Activated CD4-positive, CD25-positive, alpha-beta regulatory T cell treated with anti-CD3 and anti-CD28 coated beads, Interleukin-2, amount 50 U/mL, for 72 hours (primary cell): ENCODE data around the gene C1QTNF12.

Source experiments
- DNase-seq: peaks from one replicate; pipeline ENCODE4 v3.0.0; 2021

Gene C1QTNF12

DNA sequence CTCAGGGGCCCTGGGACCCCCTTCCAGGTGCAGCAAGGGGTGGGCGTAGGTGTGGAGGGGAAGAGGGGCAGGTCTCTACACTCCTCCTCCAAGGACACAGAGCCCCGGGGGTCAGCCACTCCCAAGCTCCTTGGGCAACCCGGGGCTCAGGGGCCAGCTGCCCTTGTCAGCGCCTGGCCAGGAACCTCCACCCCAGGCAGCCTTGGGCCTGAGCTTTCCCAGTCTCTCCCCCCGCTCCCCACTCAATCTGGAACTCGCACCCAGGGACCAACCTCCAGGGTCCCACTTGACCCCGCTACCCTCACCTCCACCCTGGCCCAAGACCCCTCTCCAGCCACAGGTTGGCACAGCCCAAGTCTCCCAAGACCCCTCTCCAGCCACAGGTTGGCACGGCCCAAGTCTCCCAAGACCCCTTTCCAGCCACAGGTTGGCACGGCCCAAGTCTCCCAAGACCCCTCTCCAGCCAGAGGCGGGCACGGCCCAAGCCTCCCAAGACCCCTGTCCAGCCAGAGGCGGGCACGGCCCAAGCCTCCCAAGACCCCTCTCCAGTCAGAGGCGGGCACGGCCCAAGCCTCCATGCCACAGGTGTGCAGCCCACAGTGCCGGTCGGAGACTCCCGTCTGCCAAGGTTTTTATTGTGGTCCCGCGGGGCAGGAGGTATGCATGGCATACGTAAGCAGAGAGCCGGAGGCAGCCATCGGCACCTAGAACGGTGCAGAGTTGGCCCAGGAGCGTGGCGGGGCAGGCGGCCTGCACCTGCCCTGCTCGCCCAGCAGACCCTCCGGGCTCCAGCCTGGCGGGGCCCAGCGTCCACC, 35.6 kb downstream of the C1QTNF12 start:
- DNase-seq: no peak

GRCh38 chr1:1208713-1209433, 37.6 kb downstream of the C1QTNF12 start:
- no peak for DNase-seq

GRCh38 chr1:1207571-1207892, 39.0 kb downstream of the C1QTNF12 start:
- no peak for DNase-seq

GRCh38 chr1:1206966-1207531, 39.5 kb downstream of the C1QTNF12 start:
- no peak for DNase-seq

DNA sequence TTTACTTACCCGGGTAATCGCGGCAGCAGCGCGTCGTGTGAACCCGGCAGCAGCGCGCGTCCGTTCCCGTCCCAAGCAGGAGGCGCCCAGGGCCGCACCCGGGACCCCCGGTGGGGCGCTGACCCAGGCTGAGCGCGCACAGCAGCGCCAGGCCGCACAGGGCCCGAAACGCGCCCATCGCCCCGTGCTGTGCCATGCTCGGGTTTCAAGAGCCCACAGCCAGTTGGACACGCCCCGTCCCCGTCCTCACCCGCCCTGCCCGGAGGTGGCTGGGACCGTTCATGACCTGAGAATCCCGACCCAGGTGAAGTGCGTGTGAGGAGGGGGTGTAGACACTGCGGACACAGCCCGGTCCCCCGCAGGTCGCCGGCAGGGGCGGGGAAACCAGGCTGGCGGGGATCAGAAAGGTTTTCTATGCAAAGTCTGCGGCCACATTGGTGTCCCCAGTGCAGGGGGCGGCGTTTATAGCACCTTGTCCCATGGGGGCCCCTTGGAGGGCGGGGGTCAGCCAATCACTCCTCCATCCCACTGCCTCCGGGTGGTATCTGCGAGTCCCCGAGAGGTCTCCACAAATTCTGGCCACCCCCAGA, 40.1 kb downstream of the C1QTNF12 start, which contains the start of gene TNFRSF18:
Gene TNFRSF18 (minus strand): TSS at position 217 of the 590 bp plus-strand sequence. CDS start 21 bp downstream, at position 196.
- peak; percentile 72 for DNase-seq

GRCh38 chr1:1205769-1206375, 40.6 kb downstream of the C1QTNF12 start:
- no peak for DNase-seq

DNA sequence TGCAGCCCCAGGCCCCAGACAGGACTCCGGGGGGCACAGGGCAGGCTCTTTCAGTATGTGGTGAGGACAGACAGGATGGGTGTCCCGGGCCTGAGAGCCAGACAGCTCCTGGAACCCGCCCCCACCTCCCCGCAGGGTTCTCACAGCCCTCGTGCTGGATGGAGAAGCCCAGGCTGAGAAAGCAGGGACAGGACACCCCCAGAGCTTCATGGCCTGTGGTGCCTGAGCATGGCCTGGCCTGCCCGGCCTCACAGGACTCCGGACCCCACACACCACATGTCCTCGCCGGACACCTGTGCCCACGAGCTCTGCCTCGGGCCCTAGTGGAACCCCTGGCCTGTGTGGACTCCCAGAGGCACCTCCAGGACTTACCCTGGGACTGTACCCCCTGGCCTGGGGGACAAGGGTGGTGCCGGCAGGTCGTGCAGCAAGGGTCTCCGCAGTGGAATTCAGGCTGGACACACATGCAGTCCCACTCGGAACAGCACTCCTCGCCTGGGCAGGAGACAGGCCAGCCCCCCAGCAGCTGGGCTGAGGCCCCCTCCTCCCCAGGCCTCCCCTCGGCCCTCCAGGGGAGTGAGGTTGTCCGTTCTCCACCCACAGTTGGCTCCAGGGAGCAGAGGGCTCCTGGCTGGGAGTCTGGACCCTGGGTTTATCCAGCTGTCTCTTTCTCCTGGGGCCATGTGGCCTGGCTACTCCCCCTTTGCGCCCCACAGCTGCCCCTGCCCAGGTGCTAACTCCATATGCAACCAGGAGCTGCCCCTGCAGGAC, 41.3 kb downstream of the C1QTNF12 start:
- DNase-seq: no peak

- DNase-seq: no peak
Measured at GRCh38 chr1:1204425-1204920, 42.0 kb downstream of the C1QTNF12 start.

GRCh38 chr1:1203561-1204424, 42.7 kb downstream of the C1QTNF12 start:
- DNase-seq: no peak

DNA sequence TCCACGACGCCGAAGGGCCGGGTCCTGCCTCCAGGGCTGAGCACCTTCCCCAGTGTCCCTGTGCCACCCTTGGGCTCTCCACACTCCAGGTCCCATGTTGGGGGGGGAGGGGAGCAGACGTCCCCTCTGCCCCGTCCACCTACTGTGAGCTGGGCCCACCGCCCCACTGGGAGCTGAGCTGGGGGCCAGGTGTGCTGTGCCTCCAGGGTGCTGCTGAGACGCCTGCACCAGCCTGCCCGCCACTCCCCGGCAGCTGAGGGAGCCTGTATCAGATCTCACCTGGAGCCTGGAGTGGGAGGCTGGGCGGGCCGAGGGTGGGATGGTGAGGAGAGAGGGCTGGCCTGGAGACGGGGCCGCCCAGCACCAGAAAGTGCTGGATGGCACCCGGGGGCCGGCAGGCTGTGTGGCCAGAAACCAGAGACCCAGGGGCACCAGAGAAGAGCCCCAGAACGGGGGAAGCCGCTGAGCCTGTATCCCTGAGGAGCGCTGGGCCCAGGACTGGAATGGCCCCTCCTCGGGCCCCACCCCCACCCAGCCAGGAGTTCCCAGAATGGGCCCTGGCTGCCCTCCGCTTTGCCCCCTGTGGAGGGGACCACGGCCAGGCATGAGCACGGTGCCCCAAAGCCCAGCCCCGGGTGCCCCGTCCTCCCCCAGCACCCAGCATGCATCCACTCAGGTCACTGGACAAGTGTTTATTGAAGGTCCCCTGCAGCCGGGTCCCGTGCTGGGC, 43.5 kb downstream of the C1QTNF12 start:
- DNase-seq: no peak

- peak; percentile 86 for DNase-seq
Measured at GRCh38 chr1:1200876-1201810, 45.4 kb downstream of the C1QTNF12 start.

GRCh38 chr1:1199961-1200875, 46.3 kb downstream of the C1QTNF12 start:
- DNase-seq: no peak

GRCh38 chr1:1199141-1199960, 47.2 kb downstream of the C1QTNF12 start:
- no peak for DNase-seq

- DNase-seq: no peak
Measured at GRCh38 chr1:1198423-1199140, 47.9 kb downstream of the C1QTNF12 start.

- DNase-seq: no peak
Measured at GRCh38 chr1:1197551-1198422, 48.7 kb downstream of the C1QTNF12 start.

GRCh38 chr1:1197188-1197500, 49.4 kb downstream of the C1QTNF12 start:
- DNase-seq: no peak
